CD4-positive, alpha-beta T cell treated with Interleukin-1 beta for 1 hour (primary cell): ENCODE results near the gene QRFP.

Experiments
- DNase-seq, 2 donors: peaks; one replicate each; pipeline ENCODE4 v3.0.0-alpha.2; 2020 to 2022

Gene QRFP

DNA sequence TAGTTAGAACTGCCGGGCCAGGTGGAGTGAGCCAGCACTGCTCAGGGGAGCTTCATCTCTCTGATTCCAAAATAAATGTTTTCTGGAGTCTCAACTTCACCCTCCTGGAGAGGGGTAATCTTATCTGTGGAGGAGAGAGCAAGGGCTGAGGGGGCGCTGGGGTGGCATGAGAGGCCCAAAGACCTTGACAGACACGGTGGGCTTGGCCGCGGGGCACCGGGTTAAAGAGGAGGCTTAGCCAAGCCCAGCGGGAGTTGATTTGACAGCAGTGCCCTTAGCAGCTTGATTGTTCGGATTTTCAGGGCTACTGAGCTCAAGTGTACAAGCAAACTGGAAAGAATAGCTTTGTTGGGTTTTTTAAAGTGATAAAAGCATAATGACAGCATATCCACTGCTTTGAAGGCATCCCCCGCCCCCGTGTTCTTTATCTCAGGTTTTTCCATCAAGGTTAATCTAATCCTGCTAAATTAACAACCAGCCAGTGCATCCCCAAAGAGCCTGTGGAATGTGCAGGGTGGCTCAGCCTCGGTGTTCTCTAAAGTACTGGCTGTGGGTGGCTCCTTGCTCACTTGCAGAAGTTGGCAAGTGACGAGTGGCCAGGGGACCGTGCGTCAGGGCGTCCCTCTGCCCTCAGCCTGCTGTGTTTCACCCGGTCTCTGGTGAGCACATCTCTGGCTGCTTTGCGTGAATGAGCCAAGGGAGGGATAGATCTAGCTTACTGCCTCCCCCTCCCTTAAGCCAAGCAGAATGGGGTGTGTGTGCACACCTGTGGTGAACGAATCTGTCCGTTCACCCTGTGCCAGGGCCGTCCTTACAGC, 5.5 kb downstream of the QRFP start:
- no peak for DNase-seq

DNA sequence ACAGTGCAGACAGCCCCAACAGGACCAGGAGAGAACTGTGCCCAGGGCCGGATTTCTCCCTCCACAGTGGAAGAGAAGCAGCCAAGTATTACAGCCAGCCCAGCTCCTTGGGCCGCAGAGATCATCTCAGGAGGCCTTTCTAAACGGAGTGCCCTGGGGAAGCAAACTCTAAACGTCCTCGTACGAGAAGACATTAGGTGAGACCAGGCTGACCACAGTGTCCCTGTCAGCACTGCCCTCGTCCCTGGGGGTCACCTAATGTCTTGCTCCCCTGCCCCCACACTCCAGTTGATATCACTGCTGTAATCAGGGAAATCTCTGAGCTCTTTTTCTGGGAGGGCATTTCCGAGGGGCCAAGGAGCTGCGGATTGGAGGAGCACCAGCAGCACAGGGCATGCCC, 6.5 kb downstream of the QRFP start:
- DNase-seq: no peak

DNA sequence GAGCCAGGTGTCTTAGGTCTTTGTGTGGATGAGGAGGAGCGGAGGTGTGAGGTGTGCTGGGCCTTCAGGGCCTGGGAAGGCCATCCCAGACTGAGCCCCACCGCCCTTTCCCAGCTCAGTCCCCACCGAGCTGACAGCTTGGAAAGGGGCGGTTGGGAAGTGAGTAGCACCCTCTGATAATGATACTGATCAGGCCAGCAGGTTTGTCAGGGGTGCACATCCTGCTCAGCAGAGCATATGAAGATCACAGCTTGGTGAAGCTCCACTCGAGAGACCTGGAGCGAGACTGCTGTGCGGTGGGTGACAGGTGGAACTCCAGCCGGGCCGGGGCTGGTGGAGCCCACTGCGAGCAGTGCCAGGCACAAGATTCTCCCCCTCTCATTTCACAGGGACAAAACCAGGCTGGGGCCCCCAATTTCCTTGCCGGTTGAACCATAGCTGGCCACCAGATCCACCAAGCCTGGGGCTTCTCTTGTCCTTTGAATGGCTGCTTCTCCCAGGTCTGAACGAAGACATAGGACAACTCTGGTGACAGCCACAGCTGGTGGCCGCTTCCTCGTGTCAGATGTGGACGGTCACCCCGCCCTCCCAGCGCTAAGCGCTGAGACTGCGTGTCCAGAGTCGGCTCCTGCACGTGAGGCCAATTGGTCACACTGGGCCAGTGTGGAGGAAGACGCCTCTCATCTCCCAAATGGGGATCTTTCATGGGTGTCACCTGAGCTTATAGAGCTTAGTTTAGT, 8.3 kb downstream of the QRFP start:
- DNase-seq: no peak

DNA sequence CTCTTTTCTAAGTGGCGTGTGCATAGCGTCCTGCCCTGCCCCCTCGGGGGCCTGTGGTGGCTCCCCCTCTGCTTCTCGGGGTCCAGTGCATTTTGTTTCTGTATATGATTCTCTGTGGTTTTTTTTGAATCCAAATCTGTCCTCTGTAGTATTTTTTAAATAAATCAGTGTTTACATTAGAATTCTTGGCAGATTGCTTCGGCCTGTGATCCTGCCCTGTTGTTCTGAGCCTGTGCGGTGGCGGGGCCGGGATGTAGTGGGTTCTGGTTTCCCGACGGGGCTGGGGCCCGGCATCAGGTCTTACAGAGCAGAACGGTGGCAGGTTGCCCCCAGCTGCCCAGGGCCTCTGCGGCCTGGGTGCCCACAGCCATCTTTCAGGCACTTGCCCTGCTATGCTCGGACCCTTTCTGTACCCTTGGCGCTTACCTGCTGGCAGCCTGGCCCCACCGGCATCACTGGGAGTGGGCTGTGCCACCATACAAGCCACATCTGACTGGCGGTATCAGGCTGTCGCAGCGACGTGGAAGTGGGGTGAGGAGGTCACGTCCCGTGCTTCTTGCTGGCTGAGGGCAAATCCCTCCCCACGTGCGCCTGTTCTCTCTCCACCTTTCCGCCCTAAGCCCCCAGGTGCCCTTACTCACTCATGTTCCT, 9.0 kb downstream of the QRFP start:
- no peak for DNase-seq

DNA sequence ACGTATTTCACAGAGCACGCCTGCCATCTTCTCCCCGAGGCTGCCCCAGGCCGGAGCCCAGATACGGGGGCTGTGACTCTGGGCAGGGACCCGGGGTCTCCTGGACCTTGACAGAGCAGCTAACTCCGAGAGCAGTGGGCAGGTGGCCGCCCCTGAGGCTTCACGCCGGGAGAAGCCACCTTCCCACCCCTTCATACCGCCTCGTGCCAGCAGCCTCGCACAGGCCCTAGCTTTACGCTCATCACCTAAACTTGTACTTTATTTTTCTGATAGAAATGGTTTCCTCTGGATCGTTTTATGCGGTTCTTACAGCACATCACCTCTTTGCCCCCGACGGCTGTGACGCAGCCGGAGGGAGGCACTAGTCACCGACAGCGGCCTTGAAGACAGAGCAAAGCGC, 9.6 kb downstream of the QRFP start:
- DNase-seq: no peak

DNA sequence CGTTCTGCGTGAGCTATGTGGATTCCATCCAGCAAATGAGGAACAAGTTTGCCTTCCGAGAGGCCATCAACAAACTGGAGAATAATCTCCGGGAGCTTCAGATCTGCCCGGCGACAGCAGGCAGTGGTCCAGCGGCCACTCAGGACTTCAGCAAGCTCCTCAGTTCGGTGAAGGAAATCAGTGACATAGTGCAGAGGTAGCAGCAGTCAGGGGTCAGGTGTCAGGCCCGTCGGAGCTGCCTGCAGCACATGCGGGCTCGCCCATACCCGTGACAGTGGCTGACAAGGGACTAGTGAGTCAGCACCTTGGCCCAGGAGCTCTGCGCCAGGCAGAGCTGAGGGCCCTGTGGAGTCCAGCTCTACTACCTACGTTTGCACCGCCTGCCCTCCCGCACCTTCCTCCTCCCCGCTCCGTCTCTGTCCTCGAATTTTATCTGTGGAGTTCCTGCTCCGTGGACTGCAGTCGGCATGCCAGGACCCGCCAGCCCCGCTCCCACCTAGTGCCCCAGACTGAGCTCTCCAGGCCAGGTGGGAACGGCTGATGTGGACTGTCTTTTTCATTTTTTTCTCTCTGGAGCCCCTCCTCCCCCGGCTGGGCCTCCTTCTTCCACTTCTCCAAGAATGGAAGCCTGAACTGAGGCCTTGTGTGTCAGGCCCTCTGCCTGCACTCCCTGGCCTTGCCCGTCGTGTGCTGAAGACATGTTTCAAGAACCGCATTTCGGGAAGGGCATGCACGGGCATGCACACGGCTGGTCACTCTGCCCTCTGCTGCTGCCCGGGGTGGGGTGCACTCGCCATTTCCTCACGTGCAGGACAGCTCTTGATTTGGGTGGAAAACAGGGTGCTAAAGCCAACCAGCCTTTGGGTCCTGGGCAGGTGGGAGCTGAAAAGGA, 10.9 kb downstream of the QRFP start:
- no peak for DNase-seq

DNA sequence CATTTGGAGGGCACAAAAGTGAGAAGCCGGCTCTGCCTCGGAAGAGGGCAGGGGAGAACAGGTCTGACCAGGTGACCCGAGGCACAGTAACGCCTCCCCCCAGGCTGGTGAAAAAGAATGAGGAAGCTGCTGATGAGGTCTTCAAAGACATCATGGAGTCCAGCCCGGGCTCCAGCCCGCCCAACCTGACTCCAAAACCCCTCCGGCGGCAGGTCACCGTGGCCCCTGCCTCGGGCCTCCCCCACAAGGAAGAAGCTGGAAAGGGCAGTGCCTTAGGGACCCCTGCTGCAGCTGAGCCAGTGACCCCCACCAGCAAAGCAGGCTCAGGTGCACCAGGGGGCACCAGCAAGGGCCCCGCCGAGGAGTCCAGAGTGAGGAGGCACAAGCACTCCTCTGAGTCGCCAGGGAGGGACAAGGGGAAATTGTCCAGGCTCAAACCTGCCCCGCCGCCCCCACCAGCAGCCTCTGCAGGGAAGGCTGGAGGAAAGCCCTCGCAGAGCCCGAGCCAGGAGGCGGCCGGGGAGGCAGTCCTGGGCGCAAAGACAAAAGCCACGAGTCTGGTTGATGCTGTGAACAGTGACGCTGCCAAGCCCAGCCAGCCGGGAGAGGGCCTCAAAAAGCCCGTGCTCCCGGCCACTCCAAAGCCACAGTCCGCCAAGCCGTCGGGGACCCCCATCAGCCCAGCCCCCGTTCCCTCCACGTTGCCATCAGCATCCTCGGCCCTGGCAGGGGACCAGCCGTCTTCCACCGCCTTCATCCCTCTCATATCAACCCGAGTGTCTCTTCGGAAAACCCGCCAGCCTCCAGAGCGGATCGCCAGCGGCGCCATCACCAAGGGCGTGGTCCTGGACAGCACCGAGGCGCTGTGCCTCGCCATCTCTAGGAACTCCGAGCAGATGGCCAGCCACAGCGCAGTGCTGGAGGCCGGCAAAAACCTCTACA, 11.8 kb downstream of the QRFP start:
- no peak for DNase-seq

DNA sequence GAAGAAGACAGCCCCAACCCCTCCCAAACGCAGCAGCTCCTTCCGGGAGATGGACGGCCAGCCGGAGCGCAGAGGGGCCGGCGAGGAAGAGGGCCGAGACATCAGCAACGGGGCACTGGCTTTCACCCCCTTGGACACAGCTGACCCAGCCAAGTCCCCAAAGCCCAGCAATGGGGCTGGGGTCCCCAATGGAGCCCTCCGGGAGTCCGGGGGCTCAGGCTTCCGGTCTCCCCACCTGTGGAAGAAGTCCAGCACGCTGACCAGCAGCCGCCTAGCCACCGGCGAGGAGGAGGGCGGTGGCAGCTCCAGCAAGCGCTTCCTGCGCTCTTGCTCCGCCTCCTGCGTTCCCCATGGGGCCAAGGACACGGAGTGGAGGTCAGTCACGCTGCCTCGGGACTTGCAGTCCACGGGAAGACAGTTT, 12.5 kb downstream of the QRFP start:
- no peak for DNase-seq

DNA sequence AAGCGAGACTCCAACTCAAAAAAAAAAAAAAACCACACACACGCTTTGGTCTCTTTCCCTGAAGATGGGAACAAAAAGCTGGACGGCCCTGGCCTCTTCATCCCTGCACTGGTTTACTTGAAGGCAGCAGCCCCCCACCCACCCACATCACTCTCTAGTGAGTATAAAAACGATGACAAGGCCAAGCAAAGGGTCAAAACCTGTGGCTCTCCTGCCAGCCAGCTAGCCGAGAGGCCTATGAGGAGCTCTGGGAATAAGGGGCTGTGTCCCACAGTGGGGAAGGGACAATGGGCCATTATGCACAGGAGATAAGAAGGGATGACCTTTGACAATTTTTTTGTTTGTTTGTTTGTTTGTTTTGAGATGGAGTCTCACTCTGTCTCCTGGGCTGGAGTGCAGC, 13.1 kb downstream of the QRFP start:
- no peak for DNase-seq

DNA sequence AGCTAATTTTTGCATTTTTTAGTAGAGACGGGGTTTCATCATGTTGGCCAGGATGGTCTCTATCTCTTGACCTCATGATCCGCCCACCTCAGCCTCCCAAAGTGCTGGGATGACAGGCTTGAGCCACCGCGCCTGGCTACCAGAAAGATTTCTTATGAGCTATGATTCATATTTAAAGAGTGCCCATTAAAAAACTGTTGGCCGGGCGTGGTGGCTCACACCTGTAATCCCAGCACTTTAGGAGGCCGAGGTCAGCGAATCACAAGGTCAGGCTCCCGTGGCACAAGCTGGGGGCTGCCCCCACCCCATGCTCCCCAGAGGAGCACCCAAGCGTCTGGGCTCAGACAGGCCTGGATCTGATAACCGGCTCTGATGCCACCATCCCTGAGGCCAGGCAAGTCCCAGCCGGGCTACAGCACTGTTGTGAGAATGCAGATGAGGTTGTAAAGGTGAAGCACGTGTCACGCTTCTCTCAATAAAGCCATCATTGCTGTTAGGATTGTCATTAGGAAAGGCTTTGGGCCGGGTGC, 13.9 kb downstream of the QRFP start:
- no peak for DNase-seq

DNA sequence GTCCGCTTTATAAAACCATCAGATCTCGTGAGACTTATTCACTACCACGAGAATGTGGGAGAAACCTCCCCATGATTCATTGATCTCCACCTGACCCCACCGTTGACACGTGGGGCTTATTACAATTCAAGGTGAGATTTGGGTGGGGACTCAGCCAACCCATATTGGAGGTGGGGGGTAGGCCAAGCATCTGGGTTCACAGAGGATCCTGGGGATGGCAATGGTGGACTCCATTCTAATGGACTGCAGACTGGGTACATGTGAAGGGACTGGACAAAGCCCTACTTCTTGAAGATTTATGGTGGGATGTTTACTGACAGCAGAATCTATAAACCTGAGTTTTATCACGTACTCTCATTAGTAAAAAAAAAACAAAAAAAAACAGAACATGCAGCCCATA, 15.1 kb downstream of the QRFP start:
- no peak for DNase-seq

DNA sequence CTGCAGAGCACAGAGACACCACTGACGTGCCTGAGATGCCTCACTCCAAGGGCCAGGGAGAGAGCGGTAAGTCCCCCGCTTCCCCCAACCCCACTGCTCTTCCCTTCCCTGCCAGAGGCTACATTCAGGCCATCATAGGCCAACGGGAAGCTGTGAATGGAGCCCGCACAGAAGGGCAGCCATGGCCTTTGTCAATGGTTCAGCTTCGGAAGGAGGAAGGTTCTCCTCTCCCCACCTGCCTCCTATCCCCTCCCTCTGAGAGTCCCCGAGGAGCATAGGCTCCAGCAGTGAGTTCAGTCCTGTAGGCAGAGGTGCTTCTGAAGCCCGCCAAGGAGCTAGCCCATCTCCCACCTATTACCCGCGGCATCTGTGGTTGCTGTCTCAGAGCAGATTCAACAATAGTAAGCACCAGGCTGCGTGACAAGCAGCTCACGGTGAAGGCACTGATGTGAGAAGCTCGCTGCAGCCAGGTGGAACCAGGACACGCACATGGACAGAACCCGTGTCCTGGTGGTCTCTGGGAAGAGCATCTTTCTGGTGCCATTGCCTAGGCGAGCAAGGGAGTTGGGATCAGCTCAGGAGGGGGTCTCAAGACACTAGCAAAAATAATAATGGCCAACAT, 15.9 kb downstream of the QRFP start:
- DNase-seq: no peak

DNA sequence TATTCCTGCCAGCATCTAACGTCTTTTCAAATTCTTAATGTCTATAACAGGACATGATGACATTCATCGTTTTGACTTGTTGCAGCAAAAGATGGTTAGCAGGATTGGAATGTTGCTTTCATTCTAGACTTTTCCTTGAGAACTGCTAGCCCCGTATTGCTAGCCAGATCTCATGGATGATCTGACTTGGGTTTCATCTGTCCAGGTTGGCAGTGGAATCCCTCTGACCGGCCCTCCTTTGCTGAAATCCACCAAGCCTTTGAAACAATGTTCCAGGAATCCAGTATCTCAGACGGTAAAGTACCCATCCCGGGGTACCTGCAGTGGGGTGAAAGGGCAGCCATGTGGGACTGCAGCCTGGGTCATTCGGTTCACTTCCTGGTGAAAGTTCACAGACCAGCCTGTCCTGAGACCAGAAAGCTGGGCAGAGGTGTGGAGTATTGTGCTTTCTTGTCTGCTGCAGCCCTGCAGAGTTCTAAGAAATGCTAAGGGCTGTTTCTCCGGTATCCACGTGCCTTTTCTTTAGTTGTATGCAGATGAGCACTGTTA, 16.7 kb downstream of the QRFP start:
- no peak for DNase-seq

DNA sequence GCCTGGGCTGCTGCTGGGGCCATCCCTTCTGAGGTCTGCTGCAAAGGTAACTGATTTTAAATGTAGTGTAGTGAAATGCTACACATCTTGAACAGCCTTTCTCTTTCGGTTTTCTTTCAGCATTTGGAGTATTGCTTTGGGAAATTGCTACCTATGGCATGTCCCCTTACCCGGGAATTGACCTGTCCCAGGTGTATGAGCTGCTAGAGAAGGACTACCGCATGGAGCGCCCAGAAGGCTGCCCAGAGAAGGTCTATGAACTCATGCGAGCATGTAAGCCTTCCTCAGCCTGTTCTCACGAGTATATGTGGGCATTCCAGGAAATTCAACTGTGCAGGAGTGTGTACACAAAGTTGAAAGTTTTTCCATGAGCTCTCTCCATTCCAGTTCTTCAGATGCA, 18.3 kb downstream of the QRFP start:
- no peak for DNase-seq

DNA sequence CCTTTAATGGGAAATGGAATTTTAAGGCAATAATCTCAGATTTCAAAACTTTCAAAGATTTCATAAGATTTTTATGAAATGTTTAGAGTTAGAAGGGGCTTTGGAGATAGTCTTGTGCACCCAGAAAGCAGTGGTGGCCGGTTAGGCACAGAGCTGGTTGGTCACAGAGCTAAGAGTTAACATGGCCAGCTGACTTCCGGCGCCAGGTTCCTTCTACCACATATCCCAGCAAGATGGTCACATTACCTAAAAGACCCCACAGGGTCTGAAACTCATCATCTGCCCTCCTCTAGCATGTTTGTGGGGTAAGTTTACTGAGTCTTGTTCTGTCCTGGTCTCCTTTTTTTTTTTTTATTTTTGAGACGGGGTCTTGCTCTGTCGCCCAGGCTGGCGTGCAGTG, 19.3 kb downstream of the QRFP start:
- no peak for DNase-seq

DNA sequence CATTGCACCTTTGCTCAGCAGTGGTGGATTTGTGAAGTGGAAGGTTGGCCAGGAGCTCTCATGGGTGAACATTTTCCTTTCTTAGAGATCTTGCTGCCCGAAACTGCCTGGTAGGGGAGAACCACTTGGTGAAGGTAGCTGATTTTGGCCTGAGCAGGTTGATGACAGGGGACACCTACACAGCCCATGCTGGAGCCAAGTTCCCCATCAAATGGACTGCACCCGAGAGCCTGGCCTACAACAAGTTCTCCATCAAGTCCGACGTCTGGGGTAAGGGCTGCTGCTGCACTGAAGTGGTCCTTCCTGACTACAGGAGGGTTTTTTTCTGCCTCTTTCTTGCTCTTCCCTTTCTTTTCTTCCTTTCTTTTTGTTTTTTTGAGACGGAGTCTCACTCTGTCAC, 21.8 kb downstream of the QRFP start:
- DNase-seq: no peak

DNA sequence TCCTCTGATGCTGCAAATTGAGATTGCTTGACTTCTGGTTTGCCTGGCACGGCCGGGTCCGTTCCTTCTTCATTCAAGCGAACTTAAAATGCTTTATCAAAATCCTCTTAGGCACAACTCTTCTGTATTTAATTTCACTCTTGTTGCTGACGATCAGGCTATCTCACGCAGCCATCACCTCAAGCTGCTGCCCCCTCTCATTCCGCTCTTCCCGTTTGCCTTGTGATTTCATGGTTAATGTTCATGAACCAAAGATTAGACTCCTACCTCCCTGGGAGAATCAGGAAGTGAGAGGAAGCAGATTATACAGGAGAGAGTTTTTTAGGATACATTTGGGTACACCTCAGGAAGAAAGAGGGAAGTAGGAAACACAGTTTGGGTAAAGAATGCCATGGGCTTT, 22.6 kb downstream of the QRFP start:
- DNase-seq: no peak

DNA sequence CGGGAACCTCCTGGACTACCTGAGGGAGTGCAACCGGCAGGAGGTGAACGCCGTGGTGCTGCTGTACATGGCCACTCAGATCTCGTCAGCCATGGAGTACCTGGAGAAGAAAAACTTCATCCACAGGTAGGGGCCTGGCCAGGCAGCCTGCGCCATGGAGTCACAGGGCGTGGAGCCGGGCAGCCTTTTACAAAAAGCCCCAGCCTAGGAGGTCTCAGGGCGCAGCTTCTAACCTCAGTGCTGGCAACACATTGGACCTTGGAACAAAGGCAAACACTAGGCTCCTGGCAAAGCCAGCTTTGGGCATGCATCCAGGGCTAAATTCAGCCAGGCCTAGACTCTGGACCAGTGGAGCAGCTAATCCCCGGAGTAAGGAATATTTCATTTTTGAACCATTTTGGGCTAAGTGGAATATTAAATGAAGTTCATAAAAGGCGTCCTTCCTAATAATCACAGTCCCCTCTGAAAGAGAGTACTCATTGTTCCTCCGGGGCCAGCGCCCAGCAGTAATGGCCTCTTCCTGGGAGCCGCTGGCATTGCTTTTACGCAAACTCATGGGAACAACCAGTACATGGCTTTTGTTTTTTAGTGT, 23.6 kb downstream of the QRFP start:
- no peak for DNase-seq

DNA sequence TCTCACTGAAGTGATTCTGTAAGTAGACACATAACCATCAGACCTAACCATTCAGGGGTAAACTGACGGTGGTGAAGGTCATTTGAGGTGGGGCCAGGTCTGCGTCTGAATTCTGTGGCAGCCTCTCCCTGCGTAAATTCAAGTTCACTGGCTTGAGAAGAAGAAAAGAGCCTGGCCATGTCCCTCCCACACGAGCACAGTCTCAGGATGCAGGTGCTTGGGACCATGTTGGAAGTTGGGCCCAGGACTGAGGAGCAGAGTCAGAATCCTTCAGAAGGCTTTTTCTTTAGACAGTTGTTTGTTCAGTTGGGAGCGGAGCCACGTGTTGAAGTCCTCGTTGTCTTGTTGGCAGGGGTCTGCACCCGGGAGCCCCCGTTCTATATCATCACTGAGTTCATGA, 24.1 kb downstream of the QRFP start:
- no peak for DNase-seq

DNA sequence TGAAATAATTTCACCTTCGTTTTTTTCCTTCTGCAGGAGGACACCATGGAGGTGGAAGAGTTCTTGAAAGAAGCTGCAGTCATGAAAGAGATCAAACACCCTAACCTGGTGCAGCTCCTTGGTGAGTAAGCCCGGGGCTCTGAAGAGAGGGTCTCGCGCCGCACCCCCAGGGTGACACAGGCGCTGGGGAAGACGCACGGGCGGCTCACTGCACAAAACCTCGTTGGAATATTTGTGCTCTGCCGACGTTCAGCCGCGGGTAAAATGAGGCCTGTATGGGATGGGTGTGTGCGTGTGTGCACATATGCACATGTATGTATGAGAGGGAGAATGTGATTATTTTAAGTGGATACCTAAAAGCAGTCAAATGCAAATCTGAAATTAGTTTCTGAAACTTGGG, 24.5 kb downstream of the QRFP start:
- no peak for DNase-seq
